ENCODE results near the gene STK32B.
"Not testable (repeated sequence)": the region's sequence is repeated elsewhere in the genome, so short reads cannot be mapped to it uniquely, and the experiment has no call there.

The STK32B gene

GRCh38 chr4:5165420-5166369 is 114.4 kb downstream of the STK32B start:
- DNase-seq: no peak

DNA sequence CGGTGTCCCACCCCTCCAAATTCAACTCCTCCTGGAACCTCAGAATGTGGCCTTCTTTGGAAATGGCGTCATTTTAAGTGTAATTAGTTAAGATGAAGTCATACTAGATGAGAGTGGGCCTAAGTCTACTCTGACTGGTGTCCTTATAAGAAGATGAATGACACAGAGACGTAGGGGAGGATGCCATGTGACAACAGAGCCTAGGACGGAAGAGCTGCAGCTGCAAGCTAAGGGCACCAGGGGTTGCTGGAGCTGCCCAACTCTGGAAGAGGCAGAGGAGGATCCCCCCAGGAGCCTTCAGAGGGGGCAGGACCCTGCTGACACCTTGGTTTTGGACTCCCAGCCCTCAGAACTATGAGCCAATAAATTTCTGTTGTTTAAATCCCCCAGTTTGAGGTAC is 115.1 kb downstream of the STK32B start:
- no peak for DNase-seq

DNA sequence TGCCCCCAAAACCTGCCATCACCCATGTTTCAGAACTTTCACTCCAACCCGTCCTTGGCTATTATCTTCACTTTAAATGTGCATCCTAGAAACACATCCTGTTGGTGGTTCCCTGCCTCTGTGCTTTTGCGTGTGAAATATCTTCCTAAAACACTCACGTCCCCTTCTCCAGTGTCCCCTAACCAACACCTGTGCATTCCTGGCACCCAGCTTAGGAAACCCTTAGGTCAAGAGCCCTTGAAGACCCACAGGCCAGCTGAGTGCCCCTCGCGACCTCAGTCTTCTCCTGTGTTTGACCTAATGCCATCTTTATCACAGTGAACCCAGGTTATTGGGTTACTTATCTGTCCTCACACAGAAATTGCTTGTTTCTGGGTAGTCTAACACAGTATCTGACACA is 117.6 kb downstream of the STK32B start:
- no peak for DNase-seq

DNA sequence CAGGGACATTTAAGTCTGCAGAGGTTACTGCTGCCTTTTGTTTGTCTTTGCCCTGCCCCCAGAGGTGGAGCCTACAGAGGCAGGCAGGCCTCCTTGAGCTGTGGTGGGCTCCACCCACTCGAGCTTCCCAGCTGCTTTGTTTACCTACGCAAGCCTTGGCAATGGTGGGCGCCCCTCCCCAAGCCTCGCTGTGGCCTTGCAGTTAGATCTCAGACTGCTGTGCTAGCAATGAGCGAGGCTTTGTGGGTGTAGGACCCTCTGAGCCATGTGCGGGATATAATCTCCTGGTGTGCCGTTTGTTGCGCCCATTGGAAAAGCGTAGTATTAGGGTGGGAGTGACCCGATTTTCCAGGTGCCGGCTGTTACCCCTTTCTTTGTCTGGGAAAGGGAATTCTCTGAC is 124.6 kb downstream of the STK32B start:
- not testable (repeated sequence) for DNase-seq

DNA sequence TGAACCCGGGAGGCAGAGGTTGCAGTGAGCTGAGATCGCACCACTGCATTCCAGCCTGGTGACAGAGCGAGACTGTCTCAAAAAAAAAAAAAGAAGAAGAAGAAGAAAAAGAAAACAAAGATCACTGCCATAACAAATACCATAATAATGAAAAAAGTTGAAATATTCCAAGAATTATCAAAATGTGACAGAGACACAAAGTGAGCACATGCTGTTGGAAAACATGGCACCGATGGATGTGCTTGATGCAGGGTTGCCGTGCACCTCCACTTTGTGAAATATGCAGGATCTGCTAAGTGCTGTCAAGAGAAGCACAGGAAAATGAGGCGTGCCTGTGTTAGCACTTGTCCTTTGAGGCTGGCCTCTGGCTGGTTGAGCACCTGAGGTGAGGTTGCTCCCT is 133.3 kb downstream of the STK32B start:
- no peak for DNase-seq

GRCh38 chr4:5185551-5185950 is 134.3 kb downstream of the STK32B start:
- no peak for DNase-seq

- no peak for DNase-seq
These were observed 135.2 kb downstream of the STK32B start for GRCh38 chr4:5186271-5187064.

- no peak for DNase-seq
These were observed 136.8 kb downstream of the STK32B start for GRCh38 chr4:5188130-5188529.

- no peak for DNase-seq
These were observed 140.6 kb downstream of the STK32B start for GRCh38 chr4:5191831-5192230.

GRCh38 chr4:5192271-5192670 is 141.0 kb downstream of the STK32B start:
- no peak for DNase-seq

GRCh38 chr4:5192678-5193077 is 141.4 kb downstream of the STK32B start:
- no peak for DNase-seq

DNA sequence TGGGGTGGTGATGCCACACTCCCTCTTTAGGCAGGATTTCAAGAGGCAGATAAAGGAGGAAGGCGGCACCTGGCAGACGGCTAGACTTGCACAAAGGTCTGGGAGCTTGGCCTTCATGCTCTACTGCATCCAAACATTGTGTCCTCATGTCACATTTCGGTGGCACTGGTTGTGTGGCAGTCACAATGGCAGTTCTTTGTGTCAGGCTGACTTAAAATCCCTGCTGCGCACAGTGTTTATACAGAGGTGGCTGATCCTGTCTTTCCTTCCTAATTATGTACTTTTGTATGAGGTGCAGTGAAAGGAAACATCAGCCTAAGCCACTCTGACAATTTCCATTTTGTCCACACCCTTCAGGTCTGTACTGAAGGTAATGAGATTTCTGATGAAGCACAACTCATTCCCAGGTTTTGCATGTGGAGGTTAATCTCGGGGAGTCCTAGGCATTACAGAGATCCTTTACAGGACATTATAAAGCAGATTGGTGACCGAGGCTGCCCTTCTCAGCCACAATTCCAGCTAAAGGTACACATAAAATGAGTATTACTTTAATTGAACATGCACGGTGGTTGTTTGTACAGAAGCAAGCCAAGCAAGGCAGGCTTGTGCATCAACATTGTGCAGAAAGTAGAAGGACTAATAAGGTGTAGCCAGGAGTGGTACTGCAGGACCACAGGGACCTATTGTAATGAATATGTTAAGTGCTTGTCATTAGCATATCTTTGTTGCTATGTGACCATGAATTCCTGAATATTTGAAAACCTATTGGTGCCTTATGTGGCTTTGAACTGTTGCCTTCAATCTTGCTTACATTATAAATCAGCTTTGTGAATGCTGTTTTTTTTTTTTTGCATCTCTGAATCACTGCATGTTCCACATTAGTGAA is 147.6 kb downstream of the STK32B start:
- no peak for DNase-seq

DNA sequence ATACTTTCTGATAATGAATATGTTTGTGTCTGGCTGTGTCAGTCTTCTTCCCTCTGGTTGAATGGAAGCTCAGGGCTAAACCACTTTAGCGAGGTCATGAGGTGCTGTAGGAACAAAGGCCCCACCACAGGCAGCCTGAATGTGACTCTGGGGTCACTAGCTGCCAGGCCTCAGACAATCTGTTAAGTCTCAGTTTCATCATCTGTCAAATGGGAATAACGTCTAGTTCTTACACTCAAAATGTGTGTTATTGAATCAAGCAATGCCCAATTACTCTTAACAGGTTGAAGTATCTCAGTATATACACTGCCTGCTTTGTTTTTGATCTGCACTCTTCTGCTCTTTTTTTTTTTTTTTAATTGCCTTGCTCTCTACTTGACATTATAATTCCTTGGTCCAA is 148.6 kb downstream of the STK32B start:
- DNase-seq: no peak

- no peak for DNase-seq
These were observed 149.2 kb downstream of the STK32B start for GRCh38 chr4:5200513-5200912.

DNA sequence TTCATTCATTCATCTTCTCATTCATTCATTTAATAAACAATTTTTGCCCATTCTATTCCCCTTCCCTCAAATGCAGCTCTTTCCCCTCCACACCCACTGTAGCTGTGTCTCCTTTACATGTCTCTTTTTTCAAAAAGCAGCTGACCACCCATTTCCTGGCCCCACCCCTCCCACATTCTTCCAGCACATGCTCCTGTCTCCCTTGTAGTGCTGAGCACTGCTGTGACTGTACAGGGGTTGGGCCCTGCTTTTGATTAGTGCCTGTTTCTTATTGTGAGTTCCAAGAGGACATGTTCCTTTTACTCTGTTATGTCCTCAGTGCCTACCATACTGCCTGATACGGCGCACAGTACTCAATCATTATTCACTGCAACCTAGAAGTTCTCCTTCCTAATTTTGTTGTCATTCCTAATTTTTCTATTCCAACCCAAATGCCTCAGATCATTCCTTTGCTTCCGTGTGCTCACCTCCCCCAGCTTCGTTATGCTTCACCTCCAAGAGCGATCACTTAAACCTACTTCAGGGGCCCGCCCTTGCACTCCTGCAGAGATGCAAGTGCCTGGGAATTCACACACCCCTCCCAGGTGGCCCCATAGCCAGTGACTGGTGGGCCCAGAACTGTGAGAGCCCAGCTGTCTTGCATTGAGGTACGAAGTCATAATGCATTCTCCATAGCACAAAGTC is 152.2 kb downstream of the STK32B start:
- DNase-seq: no peak

GRCh38 chr4:5203993-5204310 is 152.7 kb downstream of the STK32B start:
- no peak for DNase-seq

DNA sequence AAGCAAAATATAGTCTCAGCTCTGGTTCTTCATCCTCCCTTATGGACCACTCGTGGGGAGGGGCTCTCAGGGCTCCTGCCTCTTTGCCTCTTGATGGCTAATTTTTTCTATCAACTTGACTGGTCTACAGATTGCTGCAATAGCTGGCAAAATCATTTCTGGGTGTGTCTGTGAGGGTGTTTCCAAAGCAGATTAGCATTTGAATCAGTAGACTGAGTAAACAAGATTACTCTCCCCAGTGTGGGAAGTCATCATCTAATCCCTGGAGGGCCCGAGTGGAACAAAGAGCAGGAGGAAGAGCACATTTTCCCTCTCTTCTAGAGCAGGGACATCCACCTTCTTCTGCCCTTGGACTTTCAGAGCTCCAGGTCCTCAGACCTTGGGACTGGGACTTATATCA is 153.5 kb downstream of the STK32B start:
- DNase-seq: no peak

- DNase-seq: no peak
These were observed 154.9 kb downstream of the STK32B start for GRCh38 chr4:5206016-5206790.

- DNase-seq: no peak
These were observed 158.6 kb downstream of the STK32B start for GRCh38 chr4:5209862-5210261.

GRCh38 chr4:5211282-5211839 is 160.1 kb downstream of the STK32B start:
- no peak for DNase-seq

GRCh38 chr4:5212255-5213013 is 161.2 kb downstream of the STK32B start:
- DNase-seq: no peak

Data from activated CD4-positive, alpha-beta T cell treated with anti-CD3 and anti-CD28 coated beads for 1 hour (primary cell).